NCI-H187 (cell line): ENCODE measurements around the gene SNAI1.
"Not testable (repeated sequence)": the region's sequence is repeated elsewhere in the genome, so short reads cannot be mapped to it uniquely, and the experiment has no call there.

ENCODE experiments used
- DNase-seq, 2 experiments: peaks; one replicate each; lab custom pipeline; 2025; lab: John Stamatoyannopoulos, UW

Gene SNAI1

GRCh38 chr20:49987015-49987867, 4.5 kb downstream of the SNAI1 start:
- DNase-seq: no peak

GRCh38 chr20:49987868-49988690, 5.3 kb downstream of the SNAI1 start:
- no peak for DNase-seq

- DNase-seq: no peak
Measured at GRCh38 chr20:49989234-49990065, 6.7 kb downstream of the SNAI1 start.

GRCh38 chr20:49990271-49990720, 7.5 kb downstream of the SNAI1 start:
- DNase-seq: no peak

GRCh38 chr20:49993301-49993751, 10.5 kb downstream of the SNAI1 start:
- DNase-seq: no peak

- no peak for DNase-seq
Measured at GRCh38 chr20:49995586-49995985, 12.8 kb downstream of the SNAI1 start.

GRCh38 chr20:49998478-49999188, 15.9 kb downstream of the SNAI1 start:
- DNase-seq: not testable (repeated sequence)

- DNase-seq: no peak
Measured at GRCh38 chr20:49999329-49999728, 16.5 kb downstream of the SNAI1 start.

GRCh38 chr20:50000548-50001222, 17.9 kb downstream of the SNAI1 start:
- DNase-seq: not testable (repeated sequence)

- DNase-seq: no peak
Measured at GRCh38 chr20:50001784-50002311, 19.1 kb downstream of the SNAI1 start.

GRCh38 chr20:50003253-50003656, 20.5 kb downstream of the SNAI1 start:
- DNase-seq: no peak

GRCh38 chr20:50004229-50004628, 21.4 kb downstream of the SNAI1 start:
- no peak for DNase-seq

GRCh38 chr20:50005471-50005981, 22.7 kb downstream of the SNAI1 start:
- DNase-seq: no peak

GRCh38 chr20:50007369-50007768, 24.6 kb downstream of the SNAI1 start:
- DNase-seq: no peak

GRCh38 chr20:50008007-50008406, 25.2 kb downstream of the SNAI1 start:
- DNase-seq: no peak

GRCh38 chr20:50009521-50010454, 27.0 kb downstream of the SNAI1 start:
- DNase-seq: no peak

GRCh38 chr20:50011597-50011996, 28.8 kb downstream of the SNAI1 start:
- not testable (repeated sequence) for DNase-seq

GRCh38 chr20:50012282-50013263, 29.8 kb downstream of the SNAI1 start:
- DNase-seq: no peak
